Fibroblast of gingiva (primary cell): ENCODE measurements around the gene CYP4F12.

Source experiments
- DNase-seq: peaks from one replicate; pipeline ENCODE4 v3.0.0-alpha.2; 2011; ENCODE audit warnings: low read depth

Gene CYP4F12

GRCh38 chr19:15714638-15715037, 41.8 kb downstream of the CYP4F12 start:
- no peak for DNase-seq

GRCh38 chr19:15715642-15716041, 42.8 kb downstream of the CYP4F12 start:
- DNase-seq, result no peak

- DNase-seq, result no peak
Measured at GRCh38 chr19:15717809-15718208, 44.9 kb downstream of the CYP4F12 start.

GRCh38 chr19:15721268-15721667, 48.4 kb downstream of the CYP4F12 start:
- no peak for DNase-seq

- no peak for DNase-seq
Measured at GRCh38 chr19:15722956-15723355, 50.1 kb downstream of the CYP4F12 start.

- DNase-seq, result no peak
Measured at GRCh38 chr19:15727724-15728123, 54.8 kb downstream of the CYP4F12 start, which contains the start of gene OR10H2. TSS of gene OR10H2 (plus strand) at chr19:15728024. CDS start at chr19:15728044, 20 bp downstream.

- DNase-seq, result no peak
Measured at GRCh38 chr19:15730538-15730937, 57.7 kb downstream of the CYP4F12 start.

- no peak for DNase-seq
Measured at GRCh38 chr19:15732388-15732787, 59.5 kb downstream of the CYP4F12 start.

- no peak for DNase-seq
Measured at GRCh38 chr19:15733895-15734294, 61.0 kb downstream of the CYP4F12 start.

- DNase-seq, result no peak
Measured at GRCh38 chr19:15737722-15738121, 64.8 kb downstream of the CYP4F12 start, which contains the start of gene OR10H3. TSS of gene OR10H3 (plus strand) at chr19:15737985. CDS start at chr19:15741393, 3,408 bp downstream.

- DNase-seq, result no peak
Measured at GRCh38 chr19:15740785-15741184, 67.9 kb downstream of the CYP4F12 start.
